NCI-H187 (cell line): ENCODE measurements around the gene GOLGA8T.
"Not testable (repeated sequence)": the region's sequence is repeated elsewhere in the genome, so short reads cannot be mapped to it uniquely, and the experiment has no call there.

Source experiments
- DNase-seq, 2 experiments: peaks; one replicate each; lab custom pipeline; 2025; lab: John Stamatoyannopoulos, UW

GOLGA8T gene

DNA sequence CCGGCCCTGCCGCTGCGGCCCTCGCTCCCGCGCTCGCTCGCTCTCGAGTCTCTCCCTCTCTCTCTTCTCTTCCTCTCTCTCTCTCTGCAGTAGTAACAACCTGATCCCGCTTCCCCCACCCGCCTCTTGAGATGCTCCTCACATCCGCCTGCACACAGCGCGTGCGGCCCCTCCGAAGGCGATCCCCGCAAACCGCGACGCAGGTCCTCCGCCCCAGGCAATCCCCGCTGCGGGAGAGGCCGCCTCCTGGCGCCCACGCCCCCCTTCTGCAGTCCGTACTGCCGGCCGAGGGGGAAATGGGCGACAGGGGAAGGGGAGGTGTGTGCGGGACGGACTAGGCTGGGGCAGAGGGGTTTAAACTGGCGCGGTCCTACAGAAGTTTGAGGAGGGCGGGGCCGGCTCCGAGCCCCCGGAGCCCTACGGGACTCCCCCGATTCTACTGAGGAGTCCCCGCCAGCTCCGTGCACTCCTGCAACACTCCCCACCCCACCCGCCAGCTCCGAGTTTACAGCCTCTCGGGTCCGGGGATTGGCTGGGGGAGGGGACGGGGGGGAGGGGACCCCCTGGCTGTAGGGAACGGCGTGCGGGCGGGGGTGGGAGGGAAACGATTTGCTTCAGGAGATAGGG, 57.4 kb downstream of the GOLGA8T start:
- not testable (repeated sequence) for DNase-seq

DNA sequence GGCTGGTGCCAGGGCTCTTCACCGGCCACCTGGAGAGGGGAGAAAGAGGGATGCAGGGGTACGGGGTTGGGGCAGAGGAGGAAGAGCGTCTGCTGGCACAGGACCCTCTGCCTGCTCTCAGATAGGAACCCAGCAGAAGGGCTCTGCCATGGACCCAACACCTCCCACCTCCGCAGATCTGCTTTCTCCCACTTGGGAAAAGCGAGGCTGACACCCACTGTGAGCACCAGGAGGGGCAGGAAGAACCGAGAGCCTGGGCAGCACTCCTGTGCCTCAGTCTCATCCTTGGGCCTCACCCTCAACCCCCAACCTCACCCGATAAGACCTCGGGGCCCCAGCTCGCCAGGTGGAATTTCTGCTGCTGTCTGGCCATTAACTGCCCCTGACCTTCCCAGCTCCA, 58.0 kb downstream of the GOLGA8T start:
- not testable (repeated sequence) for DNase-seq
